Neural progenitor cell (in vitro differentiated cells): Measurements from ENCODE around the gene TPRX1.

Source experiments
- CTCF ChIP-seq: fragments of 200-600 bp; sonication (generic); IDR thresholded peaks from 2 replicates; pipeline ENCODE4 v1.5.1; 2017; ENCODE audit warnings: antibody characterized with exemption, mild to moderate bottlenecking
- EZH2 ChIP-seq: fragments of 200-600 bp; sonication (generic); IDR thresholded peaks from 2 replicates; pipeline ENCODE4 v1.6.1; 2017; ENCODE audit warnings: antibody characterized with exemption, mild to moderate bottlenecking, moderate library complexity
- EZH2phosphoT487 ChIP-seq: fragments of 200-600 bp; sonication (generic); IDR thresholded peaks from 2 replicates; pipeline ENCODE4 v1.6.1; 2017; ENCODE audit warnings: antibody characterized with exemption

- TF ChIP-seq EZH2 (no peak), CTCF (no peak), EZH2phosphoT487 (no peak)
Observed at GRCh38 chr19:47762615-47763308, 41.6 kb downstream of the TPRX1 start.
